Measurements from ENCODE around the gene NMNAT2. TPM values are rescaled to one million over a fixed set of nuclear protein-coding genes. Genes with fewer than 3 reads are reported as not detected.

Gene NMNAT2
- total and polyA plus RNA-seq, 2 of the 8 experiments (the other 6 are each of a cell fraction or from before 2014, with no cell fraction given) = 6.5 to 20.9 TPM

DNA sequence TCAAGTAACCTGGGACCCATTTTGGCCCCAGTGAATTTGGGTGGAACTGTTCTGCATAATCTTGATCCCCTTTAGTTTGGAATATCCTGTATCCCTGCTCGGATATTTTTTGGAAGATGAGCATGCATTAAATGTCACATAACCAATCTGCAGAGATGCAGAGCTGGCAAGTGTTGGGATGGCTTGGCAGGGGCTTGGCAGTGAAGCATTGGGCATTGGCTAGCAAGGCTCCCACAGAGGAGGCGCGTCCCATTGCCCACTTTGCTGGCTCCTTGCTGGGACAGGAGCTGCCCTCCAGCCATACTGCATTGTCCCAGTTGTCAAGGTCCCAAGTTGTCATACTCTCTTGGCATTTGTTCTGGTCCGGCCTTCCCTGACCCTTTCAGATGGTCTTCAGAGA, 202.2 kb downstream of the NMNAT2 start:
- no peaks in the 10 kb centered on the region for H3K79me2 ChIP-seq (ENCODE audit: control insufficient read depth in 1 of 2, insufficient read depth in 2 of 2, low read length in 2 of 2)
- TF ChIP-seq RFX5 (IDR thresholded peaks at IDR 0.05; ENCODE audit: borderline replicate concordance, low read depth, low read length) (no peak), SIX5 (IDR thresholded peaks at IDR 0.05; ENCODE audit: low read depth, low read length) (no peak), TAF7 (optimal IDR thresholded peaks at IDR 0.05; ENCODE audit: borderline replicate concordance, low read depth, low read length) (no peak), BRCA1 (IDR thresholded peaks at IDR 0.05; ENCODE audit: low read depth, low read length) (no peak), HDAC2 (IDR thresholded peaks at IDR 0.05; ENCODE audit: borderline replicate concordance in 1 of 2, low read depth in 2 of 2, low read length in 2 of 2) (no peak), FOSL1 (IDR thresholded peaks at IDR 0.05; ENCODE audit: insufficient read depth, low read depth, low read length) (no peak), CHD2 (IDR thresholded peaks at IDR 0.05; ENCODE audit: low read length) (no peak)
- TF ChIP-seq, protein P1, sequence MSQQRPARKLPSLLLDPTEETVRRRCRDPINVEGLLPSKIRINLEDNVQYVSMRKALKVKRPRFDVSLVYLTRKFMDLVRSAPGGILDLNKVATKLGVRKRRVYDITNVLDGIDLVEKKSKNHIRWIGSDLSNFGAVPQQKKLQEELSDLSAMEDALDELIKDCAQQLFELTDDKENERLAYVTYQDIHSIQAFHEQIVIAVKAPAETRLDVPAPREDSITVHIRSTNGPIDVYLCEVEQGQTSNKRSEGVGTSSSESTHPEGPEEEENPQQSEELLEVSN (IDR thresholded peaks at IDR 0.05) = no peak
- TF ChIP-seq, protein P2, sequence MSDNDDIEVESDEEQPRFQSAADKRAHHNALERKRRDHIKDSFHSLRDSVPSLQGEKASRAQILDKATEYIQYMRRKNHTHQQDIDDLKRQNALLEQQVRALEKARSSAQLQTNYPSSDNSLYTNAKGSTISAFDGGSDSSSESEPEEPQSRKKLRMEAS (IDR thresholded peaks at IDR 0.05) = no peak

More for the DNA sequence above, 202.2 kb downstream of the NMNAT2 start:
- Histone ChIP-seq H3K4me1 (replicated peaks in 1 of 4; ENCODE audit: control insufficient read depth in 3 of 4, insufficient read depth in 4 of 4, low read length in 3 of 4) (peaks cover 0 to 6% (median 3%) of the 10 kb centered on the region in 4 experiments; a peak in 2 of 7 replicates), H3K9me3 (ENCODE audit: insufficient read depth in 2 of 2, low read depth in 1 of 2, low read length in 1 of 2) (no peaks in the 10 kb centered on the region), H2AFZ (ENCODE audit: low read length) (no peak overlapping the region), H3K4ac (replicated peaks; ENCODE audit: insufficient read length, low read depth, low read length) (no peak overlapping the region), H3K9ac (replicated peaks in 1 of 4; ENCODE audit: extremely low read depth in 1 of 4, low read depth in 3 of 4, low read length in 3 of 4) (no peak overlapping the region), H3K23ac (ENCODE audit: insufficient read length) (no peak overlapping the region), H2AK5ac (ENCODE audit: low read depth, low read length) (no peak overlapping the region), H3K18ac (ENCODE audit: extremely low read depth, low read length) (no peak overlapping the region), H3K36me3 (ENCODE audit: control insufficient read depth in 2 of 4, insufficient read depth in 4 of 4, low read length in 3 of 4) (no peaks in the 10 kb centered on the region), H4K5ac (ENCODE audit: insufficient read length, low read depth, low read length) (no peak overlapping the region), H3K56ac (replicated peaks; ENCODE audit: insufficient read length, low read depth, low read length) (no peak overlapping the region), H4K91ac (replicated peaks; ENCODE audit: insufficient read length, low read length) (no peak overlapping the region), H2BK5ac (ENCODE audit: low read depth, low read length) (no peak overlapping the region), H3K79me1 (ENCODE audit: low read depth, low read length) (no peaks in the 10 kb centered on the region), H2BK20ac (ENCODE audit: low read length) (no peak overlapping the region), H2BK120ac (replicated peaks; ENCODE audit: low read depth, low read length) (no peak overlapping the region), H3K14ac (ENCODE audit: insufficient read length) (no peak overlapping the region), H3K4me2 (ENCODE audit: insufficient read depth in 1 of 2, low read depth in 2 of 2, low read length in 2 of 2) (no peak overlapping the region), H2BK15ac (ENCODE audit: low read length) (no peak overlapping the region), H3K27ac (ENCODE audit: low read depth, low read length) (no peak overlapping the region), H3K23me2 (ENCODE audit: low read depth, low read length) (no peaks in the 10 kb centered on the region), H3K27me3 (replicated peaks in 1 of 4; ENCODE audit: control insufficient read depth in 3 of 4, extremely low read depth in 1 of 4, insufficient read depth in 3 of 4, low read length in 3 of 4) (no peaks in the 10 kb centered on the region; a peak in 1 of 7 replicates), H2BK12ac (ENCODE audit: low read depth, low read length) (no peak overlapping the region), H4K8ac (ENCODE audit: extremely low read depth, insufficient read depth, low read length) (no peak overlapping the region), H3K4me3 (ENCODE audit: extremely low read depth in 1 of 4, insufficient read depth in 2 of 4, low read depth in 3 of 4, low read length in 4 of 4) (no peak overlapping the region), H4K20me1 (replicated peaks in 1 of 2; ENCODE audit: control insufficient read depth in 1 of 2, insufficient read depth in 2 of 2, low read length in 2 of 2) (no peaks in the 10 kb centered on the region)
- ChIA-PET POLR2A (ENCODE audit: partially characterized antibody) (no interaction called here), CTCF (ENCODE audit: partially characterized antibody) (interaction anchor here (0.9 to 9.7 kb wide), 5 partner anchors 10 to 89 kb away, joined by 3 to 86 read pairs (median 5); no protein-coding TSS in a partner anchor)
- 95% methylated on average over 4 of the region's 4 CpGs; no CpG with 5 or more reads in 1 of the 2 experiments for WGBS, 2 experiments (ENCODE audit: extremely low coverage in 1 of 2, insufficient coverage in 1 of 2, insufficient read length in 1 of 2, insufficient replicate concordance in 2 of 2, low coverage in 1 of 2, low lambda C conversion rate in 2 of 2, missing lambda C conversion rate in 1 of 2)
- no peak for FAIRE-seq
- DNase-seq (ENCODE audit: low read depth in 1 of 2, low spot score in 2 of 2) = no peak
